Adrenal gland (tissue), 5 donors: Measurements from ENCODE around the gene CALN1.

ENCODE experiments used
- POLR2A ChIP-seq, 2 donors: fragments of 450-650 bp; IDR thresholded peaks; one replicate each; pipeline ENCODE4 v1.6.1; 2017; ENCODE audit warnings: antibody characterized with exemption in 2 of 2, mild to moderate bottlenecking in 2 of 2, moderate library complexity in 1 of 2
- TF ChIP-seq, protein P1 (sequence below), 6 experiments: fragments of 450-650 bp in 4 of 6; fragments of 200-600 bp in 2 of 6; sonication (generic) in 1 of 6; IDR thresholded peaks; 1 replicate in 5 of 6; 2 replicates in 1 of 6; pipeline versions ENCODE4 v1.5.1 to v1.8.0; 2016 to 2021; ENCODE audit warnings: antibody characterized with exemption in 6 of 6, mild to moderate bottlenecking in 2 of 6, moderate library complexity in 1 of 6
- donor health status: DM: no; HTN: no; CAD: no.

DNA sequence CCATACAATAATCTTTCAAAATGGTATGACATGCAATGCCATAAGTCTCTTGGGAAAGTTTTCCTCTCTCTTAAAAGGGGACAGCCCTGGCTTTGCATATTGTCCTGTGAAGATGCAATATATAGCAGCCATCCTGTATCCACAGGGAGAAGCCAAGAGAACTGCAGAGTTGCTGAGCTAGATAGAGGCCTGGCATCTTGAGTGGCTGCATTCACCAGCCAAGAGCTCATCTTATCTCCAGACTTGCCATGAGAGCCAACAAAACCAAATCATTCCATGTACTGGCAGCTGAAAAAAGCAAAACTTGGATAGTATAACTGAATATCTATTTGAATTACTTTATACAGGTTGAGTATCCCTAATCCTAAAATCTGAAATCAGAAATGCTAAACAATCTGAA lies 348.8 kb downstream of the CALN1 start:
- TF ChIP-seq, protein P1, sequence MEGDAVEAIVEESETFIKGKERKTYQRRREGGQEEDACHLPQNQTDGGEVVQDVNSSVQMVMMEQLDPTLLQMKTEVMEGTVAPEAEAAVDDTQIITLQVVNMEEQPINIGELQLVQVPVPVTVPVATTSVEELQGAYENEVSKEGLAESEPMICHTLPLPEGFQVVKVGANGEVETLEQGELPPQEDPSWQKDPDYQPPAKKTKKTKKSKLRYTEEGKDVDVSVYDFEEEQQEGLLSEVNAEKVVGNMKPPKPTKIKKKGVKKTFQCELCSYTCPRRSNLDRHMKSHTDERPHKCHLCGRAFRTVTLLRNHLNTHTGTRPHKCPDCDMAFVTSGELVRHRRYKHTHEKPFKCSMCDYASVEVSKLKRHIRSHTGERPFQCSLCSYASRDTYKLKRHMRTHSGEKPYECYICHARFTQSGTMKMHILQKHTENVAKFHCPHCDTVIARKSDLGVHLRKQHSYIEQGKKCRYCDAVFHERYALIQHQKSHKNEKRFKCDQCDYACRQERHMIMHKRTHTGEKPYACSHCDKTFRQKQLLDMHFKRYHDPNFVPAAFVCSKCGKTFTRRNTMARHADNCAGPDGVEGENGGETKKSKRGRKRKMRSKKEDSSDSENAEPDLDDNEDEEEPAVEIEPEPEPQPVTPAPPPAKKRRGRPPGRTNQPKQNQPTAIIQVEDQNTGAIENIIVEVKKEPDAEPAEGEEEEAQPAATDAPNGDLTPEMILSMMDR (IDR thresholded peaks at IDR 0.05), result no peak
- TF ChIP-seq POLR2A (IDR thresholded peaks at IDR 0.05), result no peak
